ENCODE measurements around the gene ABITRAM.

GRCh38 chr9:108921200-108921599 lies 13.0 kb upstream of the ABITRAM start:
- TF ChIP-seq CTCF (IDR thresholded peaks at IDR 0.05), result no peak
- TF ChIP-seq POLR2A (IDR thresholded peaks at IDR 0.05), result no peak

Data from adrenal gland (tissue), 5 donors.